GM12801 (cell line): ENCODE measurements around the gene KIF13A.

Experiments used
- TF ChIP-seq, protein P1 (sequence below): IDR thresholded peaks from one replicate; pipeline ENCODE4 v1.5.1; 2011; ENCODE audit warnings: control low read depth; ENCODE audit not compliant: insufficient read length; ENCODE audit errors: extremely low read depth

Gene KIF13A

DNA sequence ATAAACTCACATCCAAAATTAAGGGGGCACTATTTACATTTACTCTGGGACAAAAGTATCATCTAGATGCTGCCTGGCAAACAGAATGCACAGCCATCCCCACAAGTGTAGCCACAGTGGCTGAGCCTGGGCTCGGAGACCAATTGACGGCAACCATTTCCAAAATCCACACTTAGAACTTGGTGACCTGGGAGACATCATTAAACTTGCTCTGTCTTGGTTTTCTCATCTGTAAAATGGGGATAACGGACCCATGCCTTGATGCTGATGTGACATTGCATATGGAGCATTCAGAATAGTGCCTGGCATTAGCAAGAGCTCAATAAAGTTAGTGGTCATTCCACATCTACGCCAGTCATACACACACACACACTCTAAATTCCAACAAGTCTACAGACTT is 140.7 kb downstream of the KIF13A start:
- TF ChIP-seq, protein P1, sequence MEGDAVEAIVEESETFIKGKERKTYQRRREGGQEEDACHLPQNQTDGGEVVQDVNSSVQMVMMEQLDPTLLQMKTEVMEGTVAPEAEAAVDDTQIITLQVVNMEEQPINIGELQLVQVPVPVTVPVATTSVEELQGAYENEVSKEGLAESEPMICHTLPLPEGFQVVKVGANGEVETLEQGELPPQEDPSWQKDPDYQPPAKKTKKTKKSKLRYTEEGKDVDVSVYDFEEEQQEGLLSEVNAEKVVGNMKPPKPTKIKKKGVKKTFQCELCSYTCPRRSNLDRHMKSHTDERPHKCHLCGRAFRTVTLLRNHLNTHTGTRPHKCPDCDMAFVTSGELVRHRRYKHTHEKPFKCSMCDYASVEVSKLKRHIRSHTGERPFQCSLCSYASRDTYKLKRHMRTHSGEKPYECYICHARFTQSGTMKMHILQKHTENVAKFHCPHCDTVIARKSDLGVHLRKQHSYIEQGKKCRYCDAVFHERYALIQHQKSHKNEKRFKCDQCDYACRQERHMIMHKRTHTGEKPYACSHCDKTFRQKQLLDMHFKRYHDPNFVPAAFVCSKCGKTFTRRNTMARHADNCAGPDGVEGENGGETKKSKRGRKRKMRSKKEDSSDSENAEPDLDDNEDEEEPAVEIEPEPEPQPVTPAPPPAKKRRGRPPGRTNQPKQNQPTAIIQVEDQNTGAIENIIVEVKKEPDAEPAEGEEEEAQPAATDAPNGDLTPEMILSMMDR = no peak

DNA sequence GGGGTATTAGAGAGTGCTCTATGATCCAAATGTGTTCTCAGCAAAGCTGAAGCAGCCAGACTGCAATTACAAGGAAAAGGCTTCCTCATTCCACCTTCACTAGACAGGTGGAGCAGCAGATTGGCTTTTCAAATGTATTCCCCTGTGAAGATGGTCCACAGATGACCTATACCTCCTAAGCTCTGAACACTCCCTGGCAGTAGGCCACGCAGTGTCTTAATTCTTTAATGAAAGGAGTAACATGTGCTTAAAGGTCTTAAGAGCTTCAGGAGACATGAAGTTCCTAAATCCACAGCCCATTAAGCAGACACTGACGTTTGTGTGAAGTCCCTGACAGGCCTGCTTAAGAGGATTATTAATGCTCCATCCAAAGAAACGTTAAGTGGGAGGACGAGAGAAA is 141.8 kb downstream of the KIF13A start:
- TF ChIP-seq, protein P1 = no peak

DNA sequence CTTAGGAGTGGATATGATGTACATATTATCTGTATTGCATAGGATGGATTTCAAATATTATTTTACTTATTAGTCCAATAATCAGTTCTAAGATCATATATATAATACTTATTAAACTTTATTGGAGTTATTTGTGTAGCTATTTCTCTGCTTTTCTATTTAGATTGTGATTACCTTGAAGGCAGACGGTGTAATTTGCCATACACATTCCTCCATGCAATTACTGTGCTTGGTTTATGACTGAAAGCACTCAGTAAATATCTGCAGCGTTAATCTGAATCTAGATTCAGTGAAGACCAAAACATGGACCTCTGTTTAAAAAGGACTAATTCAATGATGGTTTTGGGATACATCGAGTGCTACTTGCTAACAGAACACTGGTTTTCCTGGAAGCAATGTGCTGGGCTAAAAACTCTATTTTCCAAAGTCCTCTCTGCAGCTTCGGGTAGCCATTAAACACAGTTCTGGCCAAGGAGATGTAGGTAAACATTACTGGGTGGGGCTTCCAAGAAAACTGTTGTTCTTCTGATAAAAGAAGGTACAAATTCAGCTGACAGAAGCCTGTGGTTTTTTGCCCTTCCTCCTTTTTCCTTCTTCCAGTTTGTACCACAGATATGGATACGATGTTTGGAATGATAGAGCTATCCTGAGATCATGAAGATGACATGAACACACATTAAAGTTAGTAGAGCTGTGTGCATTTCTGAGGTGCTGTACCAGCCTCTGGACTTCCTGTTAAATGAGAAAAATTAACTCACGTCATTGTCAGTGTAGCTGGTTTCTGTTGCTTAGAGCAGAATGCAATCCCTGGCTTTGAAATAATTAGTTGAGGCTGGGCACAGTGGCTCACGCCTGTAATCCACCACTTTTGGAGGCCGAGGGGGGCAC is 144.3 kb downstream of the KIF13A start:
- TF ChIP-seq, protein P1 = no peak

DNA sequence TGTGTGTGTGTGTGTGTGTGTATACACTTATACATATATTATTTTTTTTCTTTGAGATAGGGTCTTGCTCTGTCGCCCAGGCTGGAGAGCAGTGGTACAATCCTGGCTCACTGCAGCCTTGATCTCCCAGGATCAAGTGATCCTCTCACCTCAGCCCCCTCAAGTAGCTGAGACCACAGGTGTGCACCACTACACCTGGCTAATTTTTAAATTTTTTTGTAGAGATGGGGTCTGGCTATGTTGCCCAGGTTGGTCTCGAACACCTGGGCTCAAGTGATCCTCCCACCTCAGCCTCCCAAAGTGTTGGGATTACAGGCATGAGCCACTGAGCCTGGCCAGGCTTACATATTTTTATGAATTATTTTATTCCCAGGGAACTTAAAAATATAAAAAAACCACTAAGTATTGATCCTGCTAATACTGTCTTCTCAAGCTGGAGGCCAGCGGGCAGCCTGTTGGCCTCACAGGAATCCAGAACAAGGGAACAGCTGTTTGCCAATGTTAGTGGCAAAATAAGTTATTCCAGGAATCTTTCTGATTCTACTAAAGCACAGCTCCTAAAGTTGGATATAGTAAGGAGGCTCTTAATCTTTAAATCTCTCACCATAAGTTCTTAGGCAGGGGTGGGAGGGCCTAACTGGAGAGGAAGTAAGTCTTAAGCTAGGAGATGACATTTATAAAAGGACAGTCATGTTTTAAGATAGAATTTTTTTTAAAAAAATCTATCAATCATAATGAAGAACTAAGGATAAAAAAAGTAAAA is 145.2 kb downstream of the KIF13A start:
- TF ChIP-seq, protein P1 = no peak

DNA sequence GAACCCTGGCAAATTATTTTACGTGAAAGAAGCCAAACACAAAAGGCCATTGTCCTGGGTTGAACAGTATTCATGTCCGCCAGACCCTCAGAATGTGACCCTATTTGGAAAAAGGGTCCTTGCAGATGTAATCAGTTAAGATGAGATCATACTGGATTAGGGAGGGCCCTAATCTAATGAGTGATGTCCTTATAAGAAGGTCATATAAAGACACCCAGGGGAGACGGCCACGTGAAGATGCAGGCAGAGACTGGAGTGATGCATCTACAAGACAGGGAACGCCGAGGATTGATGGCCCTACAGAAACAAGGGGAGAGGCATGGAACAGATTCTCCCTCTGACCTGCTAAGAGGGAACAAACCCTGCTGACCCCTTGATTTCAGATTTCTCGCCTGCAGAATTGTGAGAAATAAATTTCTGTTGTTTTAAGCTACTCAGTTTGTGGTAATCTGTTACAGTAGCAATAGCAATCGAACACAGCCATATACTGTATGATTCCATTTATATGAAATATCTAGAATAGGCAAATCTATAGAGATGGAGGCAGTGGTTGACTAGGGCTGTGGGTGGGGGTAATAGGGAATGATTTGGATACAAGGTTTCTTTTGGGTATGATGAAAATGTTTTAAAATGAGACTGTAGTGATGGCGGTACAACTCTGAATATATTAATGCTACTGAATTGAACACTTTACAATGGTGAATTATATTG is 147.8 kb downstream of the KIF13A start:
- TF ChIP-seq, protein P1 = no peak

DNA sequence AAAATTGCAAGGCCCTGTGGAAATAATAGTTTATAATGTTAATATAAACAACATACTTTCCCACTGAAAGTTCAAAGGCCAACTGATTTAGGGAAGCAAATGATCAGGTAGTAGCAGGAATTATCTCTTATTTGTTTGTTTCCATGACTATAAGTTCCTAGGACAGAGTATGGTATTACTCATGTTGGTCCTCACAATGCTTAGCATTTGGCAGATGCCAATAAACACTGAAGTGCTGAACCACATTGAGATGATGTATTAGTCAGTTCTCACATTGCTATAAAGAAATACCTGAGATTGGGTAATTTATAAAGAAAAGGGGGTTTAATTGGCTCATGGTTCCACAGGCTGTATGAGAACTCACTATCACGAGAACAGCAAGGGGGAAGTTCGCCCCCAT is 151.1 kb downstream of the KIF13A start:
- TF ChIP-seq, protein P1 = no peak

DNA sequence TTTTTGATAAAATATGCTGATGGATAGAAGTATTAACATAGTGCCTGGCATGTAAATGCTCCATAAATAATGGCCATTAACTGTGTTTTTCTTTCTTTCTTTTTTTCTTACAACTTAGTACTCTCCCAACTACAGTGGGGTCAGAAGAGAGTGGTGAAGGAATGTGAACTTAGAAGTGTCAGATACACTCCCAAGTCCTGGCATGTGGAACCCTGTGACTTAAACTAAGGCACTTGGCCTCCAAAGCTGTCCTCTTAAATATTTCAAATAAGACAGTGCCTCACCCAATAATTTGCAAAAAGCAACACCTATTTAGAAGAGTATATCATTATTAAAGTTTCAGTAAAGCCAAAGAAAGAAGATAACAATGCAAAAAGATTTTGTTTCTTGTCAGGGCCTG is 151.7 kb downstream of the KIF13A start:
- TF ChIP-seq, protein P1 = no peak
